ENCODE data around the gene BHLHE40. TPM values are rescaled to one million over a fixed set of nuclear protein-coding genes. Genes with fewer than 3 reads are reported as not detected.

BHLHE40 gene
- 11.0 TPM for total RNA-seq

DNA sequence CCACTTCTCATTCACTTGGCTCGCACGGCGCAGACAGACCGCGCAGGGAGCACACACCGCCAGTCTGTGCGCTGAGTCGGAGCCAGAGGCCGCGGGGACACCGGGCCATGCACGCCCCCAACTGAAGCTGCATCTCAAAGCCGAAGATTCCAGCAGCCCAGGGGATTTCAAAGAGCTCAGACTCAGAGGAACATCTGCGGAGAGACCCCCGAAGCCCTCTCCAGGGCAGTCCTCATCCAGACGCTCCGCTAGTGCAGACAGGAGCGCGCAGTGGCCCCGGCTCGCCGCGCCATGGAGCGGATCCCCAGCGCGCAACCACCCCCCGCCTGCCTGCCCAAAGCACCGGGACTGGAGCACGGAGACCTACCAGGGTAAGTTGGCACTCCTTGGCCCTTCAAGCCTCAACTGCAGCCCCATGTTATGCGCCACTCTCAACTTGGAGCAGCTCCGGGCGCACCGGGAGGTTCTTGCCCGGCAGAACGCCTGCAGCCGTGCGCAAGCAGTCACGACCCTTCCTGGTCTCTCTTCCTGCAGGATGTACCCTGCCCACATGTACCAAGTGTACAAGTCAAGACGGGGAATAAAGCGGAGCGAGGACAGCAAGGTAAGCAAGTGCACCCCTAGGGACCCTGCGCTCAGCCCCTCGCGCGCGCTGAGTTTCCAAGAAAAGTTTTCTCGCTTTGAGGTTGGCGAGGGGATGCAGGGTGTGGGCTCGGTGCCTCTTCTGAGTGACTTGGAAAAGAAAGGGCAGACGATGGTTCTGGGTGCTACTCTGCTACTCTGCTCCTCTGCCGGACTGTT lies at the start of gene BHLHE40:
Gene BHLHE40, plus strand, starts transcription at position 10 of the 801 bp plus-strand sequence. Its CDS starts 282 bp downstream, at position 292.
- Histone ChIP-seq H3K4me3 (ENCODE audit: low read length in 3 of 3) (peak within 1 kb of the TSS; percentile 90 to 100 (median 99)), H3K27me3 (ENCODE audit: control insufficient read depth in 3 of 3, insufficient read depth in 3 of 3, low read length in 3 of 3) (no peaks in the 10 kb centered on the region), H3K27ac (ENCODE audit: low read depth, low read length) (peak within 1 kb of the TSS; percentile 100), H3K9ac (ENCODE audit: low read depth in 1 of 3, low read length in 3 of 3) (peak within 1 kb of the TSS; percentile 100), H3K36me3 (ENCODE audit: control insufficient read depth in 3 of 3, insufficient read depth in 3 of 3, low read length in 3 of 3) (peaks cover 28 to 44% (median 34%) of the 10 kb centered on the region in 3 donors), H3K4me1 (ENCODE audit: control insufficient read depth in 3 of 3, insufficient read depth in 3 of 3, low read length in 3 of 3) (peaks cover 38 to 58% (median 51%) of the 10 kb centered on the region in 3 donors), H3K9me3 (ENCODE audit: control insufficient read depth in 3 of 3, low read length in 3 of 3) (no peaks in the 10 kb centered on the region)

- H3K27ac ChIP-seq (ENCODE audit: low read depth, low read length): no peak overlapping the region
- H3K9me3 ChIP-seq (ENCODE audit: control insufficient read depth in 3 of 3, low read length in 3 of 3): no peaks in the 10 kb centered on the region
- no peaks in the 10 kb centered on the region for H3K36me3 ChIP-seq (ENCODE audit: control insufficient read depth in 3 of 3, insufficient read depth in 3 of 3, low read length in 3 of 3)
- no peaks in the 10 kb centered on the region for H3K27me3 ChIP-seq (ENCODE audit: control insufficient read depth in 3 of 3, insufficient read depth in 3 of 3, low read length in 3 of 3)
- H3K4me1 ChIP-seq (ENCODE audit: control insufficient read depth in 3 of 3, insufficient read depth in 3 of 3, low read length in 3 of 3): no peaks in the 10 kb centered on the region
- no peak overlapping the region for H3K9ac ChIP-seq (ENCODE audit: low read depth in 1 of 3, low read length in 3 of 3)
- no peak overlapping the region for H3K4me3 ChIP-seq (ENCODE audit: low read length in 3 of 3)
Observed at GRCh38 chr3:4930501-4930900, 48.7 kb upstream of the BHLHE40 start.

GRCh38 chr3:4934050-4934449 lies 45.2 kb upstream of the BHLHE40 start:
- Histone ChIP-seq H3K9ac (ENCODE audit: low read depth in 1 of 3, low read length in 3 of 3) (no peak overlapping the region), H3K9me3 (ENCODE audit: control insufficient read depth in 3 of 3, low read length in 3 of 3) (no peaks in the 10 kb centered on the region), H3K36me3 (ENCODE audit: control insufficient read depth in 3 of 3, insufficient read depth in 3 of 3, low read length in 3 of 3) (no peaks in the 10 kb centered on the region), H3K4me3 (ENCODE audit: low read length in 3 of 3) (no peak overlapping the region), H3K27ac (ENCODE audit: low read depth, low read length) (no peak overlapping the region), H3K27me3 (ENCODE audit: control insufficient read depth in 3 of 3, insufficient read depth in 3 of 3, low read length in 3 of 3) (no peaks in the 10 kb centered on the region), H3K4me1 (ENCODE audit: control insufficient read depth in 3 of 3, insufficient read depth in 3 of 3, low read length in 3 of 3) (no peaks in the 10 kb centered on the region)

- H3K9ac ChIP-seq (ENCODE audit: low read depth in 1 of 3, low read length in 3 of 3): no peak overlapping the region
- H3K36me3 ChIP-seq (ENCODE audit: control insufficient read depth in 3 of 3, insufficient read depth in 3 of 3, low read length in 3 of 3): no peaks in the 10 kb centered on the region
- no peak overlapping the region for H3K4me3 ChIP-seq (ENCODE audit: low read length in 3 of 3)
- H3K4me1 ChIP-seq (ENCODE audit: control insufficient read depth in 3 of 3, insufficient read depth in 3 of 3, low read length in 3 of 3): no peaks in the 10 kb centered on the region
- no peak overlapping the region for H3K27ac ChIP-seq (ENCODE audit: low read depth, low read length)
- no peaks in the 10 kb centered on the region for H3K27me3 ChIP-seq (ENCODE audit: control insufficient read depth in 3 of 3, insufficient read depth in 3 of 3, low read length in 3 of 3)
- H3K9me3 ChIP-seq (ENCODE audit: control insufficient read depth in 3 of 3, low read length in 3 of 3): no peaks in the 10 kb centered on the region
Observed at GRCh38 chr3:4935347-4935746, 43.9 kb upstream of the BHLHE40 start.

GRCh38 chr3:4936982-4937614 lies 42.1 kb upstream of the BHLHE40 start:
- no peak overlapping the region for H3K9ac ChIP-seq (ENCODE audit: low read depth in 1 of 3, low read length in 3 of 3)
- no peaks in the 10 kb centered on the region for H3K9me3 ChIP-seq (ENCODE audit: control insufficient read depth in 3 of 3, low read length in 3 of 3)
- H3K4me3 ChIP-seq (ENCODE audit: low read length in 3 of 3): no peak overlapping the region
- H3K36me3 ChIP-seq (ENCODE audit: control insufficient read depth in 3 of 3, insufficient read depth in 3 of 3, low read length in 3 of 3): no peaks in the 10 kb centered on the region
- H3K27me3 ChIP-seq (ENCODE audit: control insufficient read depth in 3 of 3, insufficient read depth in 3 of 3, low read length in 3 of 3): no peaks in the 10 kb centered on the region
- H3K4me1 ChIP-seq (ENCODE audit: control insufficient read depth in 3 of 3, insufficient read depth in 3 of 3, low read length in 3 of 3): no peaks in the 10 kb centered on the region
- H3K27ac ChIP-seq (ENCODE audit: low read depth, low read length): no peak overlapping the region

GRCh38 chr3:4938281-4938982 lies 40.8 kb upstream of the BHLHE40 start:
- Histone ChIP-seq H3K27ac (ENCODE audit: low read depth, low read length) (no peak overlapping the region), H3K36me3 (ENCODE audit: control insufficient read depth in 3 of 3, insufficient read depth in 3 of 3, low read length in 3 of 3) (no peaks in the 10 kb centered on the region), H3K27me3 (ENCODE audit: control insufficient read depth in 3 of 3, insufficient read depth in 3 of 3, low read length in 3 of 3) (no peaks in the 10 kb centered on the region), H3K4me1 (ENCODE audit: control insufficient read depth in 3 of 3, insufficient read depth in 3 of 3, low read length in 3 of 3) (no peaks in the 10 kb centered on the region), H3K4me3 (ENCODE audit: low read length in 3 of 3) (no peak overlapping the region), H3K9ac (ENCODE audit: low read depth in 1 of 3, low read length in 3 of 3) (no peak overlapping the region), H3K9me3 (ENCODE audit: control insufficient read depth in 3 of 3, low read length in 3 of 3) (no peaks in the 10 kb centered on the region)

- Histone ChIP-seq H3K36me3 (ENCODE audit: control insufficient read depth in 3 of 3, insufficient read depth in 3 of 3, low read length in 3 of 3) (no peaks in the 10 kb centered on the region), H3K4me3 (ENCODE audit: low read length in 3 of 3) (no peak overlapping the region), H3K27me3 (ENCODE audit: control insufficient read depth in 3 of 3, insufficient read depth in 3 of 3, low read length in 3 of 3) (no peaks in the 10 kb centered on the region), H3K27ac (ENCODE audit: low read depth, low read length) (no peak overlapping the region), H3K4me1 (ENCODE audit: control insufficient read depth in 3 of 3, insufficient read depth in 3 of 3, low read length in 3 of 3) (no peaks in the 10 kb centered on the region), H3K9ac (ENCODE audit: low read depth in 1 of 3, low read length in 3 of 3) (no peak overlapping the region), H3K9me3 (ENCODE audit: control insufficient read depth in 3 of 3, low read length in 3 of 3) (no peaks in the 10 kb centered on the region)
Observed at GRCh38 chr3:4939276-4939675, 40.0 kb upstream of the BHLHE40 start.

DNA sequence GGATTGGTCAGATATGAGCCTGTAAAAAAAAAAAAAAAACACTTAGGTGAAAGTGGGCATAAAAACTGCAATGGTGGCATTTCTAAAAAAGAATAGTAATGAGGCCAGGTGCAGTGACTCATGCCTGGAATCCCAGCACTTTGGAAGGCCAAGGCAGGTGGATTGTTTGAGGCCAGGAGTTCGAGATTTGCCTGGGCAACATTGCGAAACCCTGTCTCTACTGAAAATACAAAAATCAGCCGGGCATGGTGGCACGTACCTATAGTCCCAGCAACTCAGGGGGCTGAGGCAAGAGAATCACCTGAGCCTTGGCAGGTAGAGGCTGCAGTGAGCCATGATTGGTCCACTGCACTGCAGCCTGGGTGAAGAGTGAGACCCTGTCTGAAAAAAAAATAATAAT lies 38.3 kb upstream of the BHLHE40 start:
- no peak overlapping the region for H3K9ac ChIP-seq (ENCODE audit: low read depth in 1 of 3, low read length in 3 of 3)
- no peak overlapping the region for H3K27ac ChIP-seq (ENCODE audit: low read depth, low read length)
- no peak overlapping the region for H3K4me3 ChIP-seq (ENCODE audit: low read length in 3 of 3)
- no peaks in the 10 kb centered on the region for H3K27me3 ChIP-seq (ENCODE audit: control insufficient read depth in 3 of 3, insufficient read depth in 3 of 3, low read length in 3 of 3)
- no peaks in the 10 kb centered on the region for H3K4me1 ChIP-seq (ENCODE audit: control insufficient read depth in 3 of 3, insufficient read depth in 3 of 3, low read length in 3 of 3)
- H3K9me3 ChIP-seq (ENCODE audit: control insufficient read depth in 3 of 3, low read length in 3 of 3): no peaks in the 10 kb centered on the region
- H3K36me3 ChIP-seq (ENCODE audit: control insufficient read depth in 3 of 3, insufficient read depth in 3 of 3, low read length in 3 of 3): no peaks in the 10 kb centered on the region

DNA sequence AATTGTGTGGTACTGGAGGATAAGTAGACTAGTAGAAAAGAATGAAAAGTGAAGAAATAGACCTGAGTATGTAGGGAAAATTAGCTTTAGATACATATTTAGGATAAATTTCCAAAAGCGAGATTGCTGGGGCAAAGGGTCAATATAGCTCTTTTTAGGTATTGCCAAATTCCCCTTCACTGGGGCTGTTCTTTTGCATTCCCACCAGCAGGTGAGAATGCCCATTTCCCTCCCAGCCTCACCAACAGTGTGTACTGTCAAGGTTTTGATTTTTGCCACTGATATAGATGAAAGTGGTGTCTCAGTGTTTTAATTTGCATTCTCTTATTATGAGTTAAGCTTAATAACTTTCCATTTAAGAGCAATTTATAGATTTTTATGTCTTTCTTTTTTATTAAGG lies 35.7 kb upstream of the BHLHE40 start:
- Histone ChIP-seq H3K9ac (ENCODE audit: low read depth in 1 of 3, low read length in 3 of 3) (no peak overlapping the region), H3K4me1 (ENCODE audit: control insufficient read depth in 3 of 3, insufficient read depth in 3 of 3, low read length in 3 of 3) (no peaks in the 10 kb centered on the region), H3K27me3 (ENCODE audit: control insufficient read depth in 3 of 3, insufficient read depth in 3 of 3, low read length in 3 of 3) (no peaks in the 10 kb centered on the region), H3K9me3 (ENCODE audit: control insufficient read depth in 3 of 3, low read length in 3 of 3) (no peaks in the 10 kb centered on the region), H3K36me3 (ENCODE audit: control insufficient read depth in 3 of 3, insufficient read depth in 3 of 3, low read length in 3 of 3) (no peaks in the 10 kb centered on the region), H3K27ac (ENCODE audit: low read depth, low read length) (no peak overlapping the region), H3K4me3 (ENCODE audit: low read length in 3 of 3) (no peak overlapping the region)

DNA sequence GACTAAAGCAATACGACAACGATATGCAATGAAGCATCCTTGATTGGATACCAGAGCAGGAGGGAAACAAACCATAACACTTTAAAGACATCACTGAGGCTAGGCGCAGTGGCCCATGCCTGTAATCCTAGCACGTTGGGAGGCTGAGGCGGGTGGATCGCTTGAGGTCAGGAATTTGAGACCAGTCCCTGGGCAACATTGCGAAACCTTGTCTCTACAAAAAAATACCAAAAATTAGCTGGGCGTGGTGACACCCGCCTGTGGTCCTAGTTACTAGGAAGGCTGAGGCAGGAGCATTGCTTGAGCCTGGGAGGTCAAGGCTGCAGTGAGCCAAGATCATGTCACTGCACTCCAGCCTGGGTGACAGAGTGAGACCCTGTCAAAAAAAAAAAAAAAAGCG lies 33.9 kb upstream of the BHLHE40 start:
- Histone ChIP-seq H3K4me1 (ENCODE audit: control insufficient read depth in 3 of 3, insufficient read depth in 3 of 3, low read length in 3 of 3) (peaks cover 0 to 3% (median 0%) of the 10 kb centered on the region in 3 donors), H3K9ac (ENCODE audit: low read depth in 1 of 3, low read length in 3 of 3) (no peak overlapping the region), H3K4me3 (ENCODE audit: low read length in 3 of 3) (no peak overlapping the region)

More for the DNA sequence above, 33.9 kb upstream of the BHLHE40 start:
- Histone ChIP-seq H3K27me3 (ENCODE audit: control insufficient read depth in 3 of 3, insufficient read depth in 3 of 3, low read length in 3 of 3) (no peaks in the 10 kb centered on the region), H3K9me3 (ENCODE audit: control insufficient read depth in 3 of 3, low read length in 3 of 3) (no peaks in the 10 kb centered on the region), H3K36me3 (ENCODE audit: control insufficient read depth in 3 of 3, insufficient read depth in 3 of 3, low read length in 3 of 3) (no peaks in the 10 kb centered on the region), H3K27ac (ENCODE audit: low read depth, low read length) (no peak overlapping the region)
